Frontal cortex (tissue), 4 donors: ENCODE data around the gene IL18. TPM values are rescaled to one million over a fixed set of nuclear protein-coding genes. Genes with fewer than 3 reads are reported as not detected.
"Not testable (repeated sequence)": the region's sequence is repeated elsewhere in the genome, so short reads cannot be mapped to it uniquely, and the experiment has no call there.

Experiments
- DNase-seq, 2 donors: peaks; one replicate each; pipeline ENCODE4 v3.0.0; 2012; ENCODE audit warnings: low spot score in 2 of 2
- FAIRE-seq: peaks from 2 replicates; lab custom pipeline; 2012; peaks lifted over from hg19 to GRCh38; lab: Jason Lieb, UNC
- small RNA-seq: library from RNA; depleted of rRNA; stranded (forward); fragments of <200 nt; gene quantifications from one replicate; pipeline ENCODE3, GENCODE V24; 2014
- total RNA-seq: library from RNA; depleted of rRNA; stranded (reverse); fragments of >200 nt; gene quantifications from one replicate; pipeline ENCODE4 v1.2.3, GENCODE V29; 2014
- donor health status: control.
- donor health status: control.
- donor health status: control.

Gene IL18
- total RNA-seq, 1 donor from 2014 or later, result 0.82 TPM

DNA sequence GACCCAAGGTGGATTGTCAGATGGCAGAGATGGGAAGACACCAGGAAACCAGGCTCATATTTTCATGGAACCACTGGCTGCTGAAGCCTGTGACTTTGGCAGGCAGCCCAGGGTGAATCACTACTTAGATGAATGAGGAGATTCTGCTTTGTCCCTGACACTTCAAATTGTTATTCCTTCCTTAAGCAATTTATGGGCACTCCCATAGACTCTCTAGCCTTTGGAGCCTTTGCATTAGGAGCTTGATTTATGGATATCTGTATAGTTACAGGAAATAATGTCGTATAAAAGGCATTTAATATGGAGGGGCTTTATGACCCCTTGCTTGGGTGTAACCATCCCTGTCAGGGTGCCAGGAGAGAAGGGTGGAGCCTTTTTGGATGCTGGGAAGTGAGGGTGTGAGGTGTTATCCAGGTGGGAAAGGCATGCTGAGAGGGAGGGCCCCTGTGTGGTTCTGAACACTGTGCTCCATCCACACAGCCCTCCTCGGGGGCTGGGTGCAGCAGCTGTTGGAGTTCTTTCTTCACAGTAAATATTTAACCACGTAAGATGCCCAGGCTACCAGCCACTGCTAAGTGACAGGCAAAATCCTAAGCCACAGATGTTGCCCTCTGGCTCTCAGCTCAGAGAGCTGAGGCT is 35.3 kb downstream of the IL18 start:
- peak in 1 of 2 donors; percentile 22 for DNase-seq
- no peak for FAIRE-seq

DNA sequence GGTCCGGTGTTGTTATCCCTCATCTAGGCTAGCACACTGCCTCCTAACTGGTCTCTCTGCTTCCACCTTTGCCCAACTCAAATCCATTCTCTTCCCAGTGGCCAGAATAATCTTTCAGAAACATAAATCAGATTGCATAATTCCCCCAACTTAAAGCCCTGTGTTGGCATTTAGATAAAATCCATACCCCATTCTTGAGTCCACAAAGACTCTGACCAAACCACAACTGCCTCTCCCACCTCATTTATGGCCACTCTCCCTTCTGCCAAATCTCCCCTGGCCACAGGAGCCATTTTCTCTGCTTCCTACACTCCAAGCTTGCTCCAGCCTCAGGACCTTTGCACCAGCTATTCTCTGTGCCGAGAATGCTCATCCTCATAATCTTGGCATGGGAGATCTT is 36.8 kb downstream of the IL18 start:
- no peak for DNase-seq

DNA sequence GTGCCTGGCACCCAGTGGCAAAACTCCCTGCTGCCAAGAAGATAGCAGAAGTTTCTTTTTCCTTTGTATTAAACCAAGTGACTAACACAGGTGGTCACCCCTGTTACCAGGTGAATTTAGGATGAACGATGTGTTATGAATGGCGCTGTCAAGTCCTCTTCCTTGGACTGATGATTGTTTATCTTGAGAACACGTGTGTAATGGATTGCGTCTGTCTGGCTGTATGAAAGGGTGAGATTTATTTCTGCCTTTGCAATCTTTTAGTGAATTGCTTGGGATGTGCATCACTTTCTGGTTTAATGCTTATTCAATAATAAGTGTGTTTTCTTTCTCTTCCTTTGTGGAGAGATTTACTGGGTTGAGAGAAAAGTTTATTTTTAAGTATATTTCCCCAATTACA is 40.8 kb downstream of the IL18 start:
- DNase-seq (no peak), FAIRE-seq (no peak)

More for the DNA sequence above, 36.8 kb downstream of the IL18 start:
- no peak for FAIRE-seq

DNA sequence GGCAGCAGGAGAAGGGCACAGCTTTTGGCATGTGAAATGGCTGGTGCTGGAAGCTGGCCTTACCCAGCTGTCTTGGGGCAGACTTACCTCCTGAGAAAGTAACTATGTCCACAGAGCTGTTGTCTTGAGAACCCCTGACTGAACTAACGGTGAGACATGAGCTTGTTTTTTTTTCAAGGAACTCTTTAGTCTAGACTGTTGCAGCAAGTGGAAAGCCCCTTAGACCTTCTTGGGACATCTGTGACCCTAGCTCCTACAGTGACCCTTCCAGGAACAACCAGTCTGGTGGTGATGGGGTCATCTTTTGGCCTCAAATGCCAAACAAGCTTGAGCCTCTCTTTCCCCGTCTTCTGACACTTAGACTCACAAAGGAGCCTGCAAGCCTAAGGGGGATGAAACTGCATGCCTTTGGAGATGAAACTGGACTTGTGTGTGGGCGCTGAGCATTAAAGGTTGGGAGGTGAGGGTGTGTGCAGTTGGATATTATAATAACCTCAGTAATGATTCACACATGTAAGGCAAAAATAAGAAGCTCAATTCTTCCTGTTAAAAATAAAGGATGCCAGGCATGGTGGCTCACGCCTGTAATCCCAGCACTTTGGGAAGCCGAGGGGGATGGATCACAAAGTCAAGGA is 41.8 kb downstream of the IL18 start:
- FAIRE-seq, result no peak
- no peak for DNase-seq

DNA sequence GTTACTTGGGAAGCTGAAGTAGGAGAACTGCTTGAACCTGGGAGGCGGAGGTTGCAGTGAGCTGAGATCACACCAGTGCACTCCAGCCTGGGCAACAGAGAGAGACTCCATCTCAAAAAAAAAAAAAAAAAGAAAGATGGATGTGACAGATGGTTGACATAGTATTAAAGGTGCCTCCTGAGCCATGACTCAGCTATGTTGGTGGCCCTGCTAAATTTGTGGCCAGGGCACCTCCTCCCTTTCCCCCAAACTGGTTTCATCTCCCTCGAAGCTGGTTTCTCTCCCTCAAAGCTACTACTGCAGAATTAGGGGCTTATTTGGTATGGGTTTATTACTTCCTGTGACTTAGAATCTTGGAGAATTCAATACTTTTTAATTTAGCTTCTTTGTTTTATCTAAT is 45.7 kb downstream of the IL18 start:
- no peak for DNase-seq
- no peak for FAIRE-seq

DNA sequence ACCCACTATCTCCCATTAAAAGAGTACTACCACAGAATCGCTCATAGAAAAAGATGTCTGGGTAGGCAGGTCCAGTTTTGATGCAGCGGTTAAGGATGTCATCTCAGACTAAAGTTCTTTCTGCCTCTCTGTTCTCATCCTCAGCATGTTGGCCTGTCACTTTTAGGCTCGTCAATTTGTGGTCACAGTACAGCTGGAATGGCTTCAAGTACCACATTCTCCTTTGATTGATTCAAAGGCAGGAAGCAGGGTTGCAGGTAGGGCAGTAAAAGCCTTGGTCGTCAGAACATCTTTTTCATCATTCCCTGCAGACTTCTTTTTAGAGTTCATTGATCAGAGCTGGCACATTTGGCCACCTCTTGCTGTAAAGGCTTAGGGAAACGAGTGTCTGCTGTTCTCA is 48.5 kb downstream of the IL18 start:
- FAIRE-seq (no peak), DNase-seq (no peak)

DNA sequence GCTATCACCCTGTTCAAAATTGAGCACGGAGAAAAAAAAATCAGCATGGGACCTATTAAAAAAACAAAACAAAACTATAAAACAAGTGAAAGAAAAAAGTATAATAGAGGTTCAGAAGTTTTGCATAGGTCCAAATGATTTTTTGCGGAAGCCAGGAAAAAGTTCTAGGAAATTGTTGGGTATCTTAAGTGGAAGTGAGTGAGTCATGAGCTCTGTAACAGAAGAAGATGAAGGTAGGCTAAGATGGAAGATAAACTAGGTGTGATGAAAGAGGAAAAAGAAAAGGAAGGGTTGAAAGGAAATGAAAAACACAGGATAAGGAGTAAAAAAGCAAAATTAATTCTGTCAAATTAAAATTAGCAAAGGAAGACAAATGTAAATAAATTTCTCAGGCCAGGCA is 49.4 kb downstream of the IL18 start:
- FAIRE-seq (no peak), DNase-seq (no peak)

DNA sequence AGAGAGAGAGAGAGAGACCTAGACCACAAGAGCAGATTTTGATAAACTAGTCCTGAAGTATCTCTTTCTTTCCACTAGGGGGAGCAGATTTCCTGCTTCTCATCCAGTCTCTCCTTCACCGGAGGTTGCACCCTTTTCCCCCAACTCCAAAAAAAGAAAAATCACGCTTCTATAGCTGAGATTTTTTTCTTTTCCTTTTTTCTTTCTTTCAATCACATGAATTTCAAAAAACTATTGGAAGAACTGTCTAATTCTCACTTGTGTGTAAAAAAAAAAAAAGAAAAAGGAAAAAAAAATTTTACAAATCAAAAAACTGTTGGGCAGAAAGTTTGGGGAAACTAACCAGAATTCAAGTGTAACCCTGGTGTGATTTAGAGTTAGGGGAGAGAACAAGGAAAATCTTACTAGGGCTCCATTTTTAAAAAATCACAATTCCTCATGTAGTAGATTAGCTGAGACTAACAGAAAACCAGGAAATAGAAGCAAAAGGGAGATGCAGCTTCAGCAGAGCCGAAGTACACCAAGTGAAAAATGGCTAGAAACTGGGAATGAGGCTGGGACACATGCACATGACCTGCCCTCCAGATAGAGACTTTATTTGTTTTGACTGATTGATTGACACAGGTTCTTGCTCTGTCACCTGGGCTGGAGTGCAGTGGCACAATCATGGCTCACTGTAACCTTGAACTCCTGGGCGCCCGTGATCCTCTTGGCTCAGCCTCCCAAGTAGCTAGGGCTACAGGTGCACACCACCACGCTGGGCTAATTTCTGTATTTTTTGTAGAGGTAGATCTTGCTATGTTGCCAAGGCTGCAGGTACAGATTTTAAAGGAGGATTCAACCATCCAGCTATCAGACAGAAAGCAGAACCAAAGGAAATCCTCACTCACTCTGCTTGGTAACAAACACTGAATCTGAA is 50.1 kb downstream of the IL18 start:
- FAIRE-seq (peak; percentile 79), DNase-seq (peak in 1 of 2 donors; percentile 40)

DNA sequence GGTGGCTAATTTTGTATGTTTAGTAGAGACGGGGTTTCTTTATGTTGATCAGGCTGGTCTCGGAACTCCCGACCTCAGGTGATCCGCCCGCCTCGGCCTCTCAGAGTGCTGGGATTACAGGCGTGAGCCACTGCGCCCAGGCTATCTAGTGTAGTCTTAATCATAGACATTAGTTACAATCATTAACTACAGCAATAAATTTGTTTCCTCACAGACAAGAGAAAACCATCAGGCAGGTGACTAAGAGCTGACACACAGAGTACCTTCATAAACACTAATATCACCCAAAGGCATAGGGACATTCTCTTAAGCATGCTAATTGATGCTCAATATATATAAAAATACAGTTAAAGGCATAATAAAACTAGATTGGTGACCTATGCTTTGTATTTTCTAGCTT is 57.8 kb downstream of the IL18 start:
- DNase-seq, result no peak
- no peak for FAIRE-seq

DNA sequence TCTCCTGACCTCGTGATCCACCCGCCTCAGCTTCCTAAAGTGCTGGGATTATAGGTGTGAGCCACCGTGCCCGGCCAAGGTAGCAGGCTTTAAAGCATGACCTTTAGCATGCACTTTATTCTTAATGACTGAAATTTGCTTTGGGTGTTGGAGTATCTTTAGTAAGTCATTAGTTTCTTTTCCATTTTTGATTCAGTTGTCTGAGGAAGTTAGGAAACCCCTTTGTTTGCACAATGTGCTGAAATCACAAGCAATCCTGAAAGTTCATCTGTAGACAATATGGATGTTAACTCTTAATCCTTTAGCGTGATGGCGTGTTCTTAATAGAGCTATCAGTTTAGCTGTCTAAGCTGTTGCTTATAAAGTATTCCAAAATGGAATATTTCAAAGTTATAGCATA is 60.4 kb downstream of the IL18 start:
- DNase-seq (no peak), FAIRE-seq (no peak)

DNA sequence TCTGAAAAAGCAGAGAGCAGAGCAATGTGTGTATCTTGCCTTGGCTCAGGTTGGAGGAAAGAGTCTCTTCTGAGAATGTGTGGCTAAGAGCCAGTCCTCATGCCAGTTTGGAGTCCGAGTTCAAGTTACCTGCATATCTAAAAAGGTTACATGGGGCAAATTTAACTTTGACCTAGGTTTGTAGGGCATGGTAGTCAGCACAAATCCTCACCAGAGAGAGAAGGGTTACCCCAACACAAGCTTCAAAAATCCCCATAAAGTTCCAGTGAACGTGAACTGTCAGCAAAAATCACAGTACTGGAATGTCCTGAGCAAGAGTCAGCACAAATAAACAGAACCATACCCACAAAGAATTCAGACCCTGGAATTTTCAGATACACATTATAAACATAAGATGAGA is 63.4 kb downstream of the IL18 start:
- FAIRE-seq (no peak), DNase-seq (no peak)

DNA sequence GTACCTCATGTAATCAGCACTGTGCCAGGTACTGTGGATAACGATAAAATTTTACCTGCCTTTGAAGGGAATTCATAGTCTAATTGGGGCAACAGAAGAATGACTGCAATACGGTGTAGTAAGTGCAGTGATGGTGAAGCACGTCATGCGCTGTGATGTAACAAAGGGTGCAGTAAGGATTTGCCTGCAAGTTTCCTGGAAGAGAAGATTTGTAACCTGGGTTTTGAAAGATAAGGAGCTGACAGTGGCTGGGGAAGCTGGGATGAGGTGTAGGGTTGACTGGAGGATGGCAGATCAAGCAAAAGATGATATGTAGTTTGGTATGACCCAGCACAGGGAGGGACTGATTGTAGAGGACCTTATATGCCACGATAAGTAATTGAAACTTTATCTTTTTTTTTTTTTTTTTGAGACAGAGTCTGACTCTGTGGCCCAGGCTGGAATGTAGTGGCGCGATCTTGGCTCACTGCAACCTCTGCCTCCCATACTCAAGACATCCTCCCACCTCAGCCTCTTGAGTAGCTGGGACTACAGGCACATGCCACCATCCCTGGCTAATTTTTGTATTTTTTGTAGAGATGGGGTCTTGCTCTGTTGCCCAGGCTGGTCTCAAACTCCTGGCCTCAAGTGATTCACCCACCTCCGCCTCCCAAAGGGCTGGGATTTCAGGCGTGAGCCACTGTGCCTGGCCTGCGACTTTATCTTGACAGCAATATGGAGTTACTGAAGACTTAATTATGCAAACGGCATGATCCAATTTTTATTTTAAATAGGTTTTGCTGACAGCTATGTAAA is 66.0 kb downstream of the IL18 start:
- no peak for FAIRE-seq

DNA sequence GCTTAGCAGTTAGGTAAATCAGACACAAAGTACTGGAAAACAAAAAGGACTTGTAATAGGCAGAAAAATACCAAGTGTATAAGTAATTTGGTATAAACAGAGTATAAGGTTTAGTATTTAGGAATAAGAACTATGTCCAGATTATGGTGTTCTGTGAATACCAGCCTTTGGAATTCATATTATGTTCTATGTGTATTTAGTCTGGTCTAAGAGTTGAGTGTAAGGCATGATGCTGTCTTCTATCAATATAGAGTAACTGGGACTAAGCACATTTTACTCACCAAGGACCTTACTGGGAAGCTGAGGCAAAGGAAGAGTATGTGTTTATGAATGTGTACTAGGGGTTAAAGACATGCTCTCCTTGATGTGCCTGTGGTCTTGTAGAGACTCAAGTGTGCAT is 67.7 kb downstream of the IL18 start:
- no peak for DNase-seq
- no peak for FAIRE-seq

More for the DNA sequence above, 66.0 kb downstream of the IL18 start:
- DNase-seq, result no peak

DNA sequence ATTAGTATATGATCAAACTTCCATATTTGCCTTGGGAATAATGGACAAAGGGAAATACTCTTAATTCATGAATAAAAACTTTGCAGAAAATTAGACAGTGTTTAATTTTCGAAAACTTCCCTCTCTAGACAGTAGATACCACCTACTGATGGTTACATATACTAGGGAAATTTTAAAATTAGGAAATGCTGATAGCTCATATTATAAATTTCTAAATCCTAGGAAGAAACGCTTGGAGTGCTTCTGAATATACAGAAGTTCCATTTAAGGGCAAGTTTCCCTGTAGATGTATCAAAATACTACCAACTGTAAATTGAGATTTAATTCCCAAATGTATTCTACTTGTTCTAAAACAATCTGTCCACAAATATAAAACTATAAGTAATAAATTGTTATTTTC is 68.6 kb downstream of the IL18 start:
- peak; percentile 86 for FAIRE-seq
- not testable (repeated sequence) for DNase-seq

Small RNA genes within 50 kb of the gene (small RNA-seq; reads per million reads assigned to genes)
- not detected for gene MRPS36P4

Other genes with a start within 250 kb of the IL18 start
- gene C11orf52, start 245.2 kb downstream of the IL18 start, total RNA-seq, result not detected
- 70.5 TPM for gene DIXDC1, start 226.8 kb downstream of the IL18 start, total RNA-seq
- 53.0 TPM for gene DLAT, start 138.7 kb downstream of the IL18 start, total RNA-seq
- 2.9 TPM for gene PIH1D2, start 90.1 kb downstream of the IL18 start, total RNA-seq
- gene NKAPD1, start 89.8 kb downstream of the IL18 start, total RNA-seq, result 46.9 TPM
- gene TIMM8B, start 77.3 kb downstream of the IL18 start, total RNA-seq, result 51.0 TPM
- 73.8 TPM for gene SDHD, start 77.2 kb downstream of the IL18 start, total RNA-seq
- gene TEX12, start 3.3 kb upstream of the IL18 start, total RNA-seq, result not detected
- gene BCO2, start 11.4 kb upstream of the IL18 start, total RNA-seq, result 6.5 TPM
- gene PTS, start 62.3 kb upstream of the IL18 start, total RNA-seq, result 35.9 TPM
- not detected for gene PLET1, start 96.8 kb upstream of the IL18 start, total RNA-seq